Osteoblast (primary cell): ENCODE results near the gene FAM111B. TPM values are rescaled to one million over a fixed set of nuclear protein-coding genes. Genes with fewer than 3 reads are reported as not detected.

Source experiments
- DNase-seq: peaks from one replicate; pipeline ENCODE4 v3.0.0; 2011; ENCODE audit warnings: low spot score, mixed read lengths; ENCODE audit not compliant: insufficient read length; ENCODE audit errors: missing footprints
- H2AFZ ChIP-seq: 2 replicates; pipeline ENCODE4 v1.6.0; 2011; ENCODE audit warnings: mild to moderate bottlenecking, low read length
- H3K27ac ChIP-seq: 2 replicates; pipeline ENCODE4 v1.5.1; 2011; ENCODE audit warnings: mild to moderate bottlenecking, low read depth, low read length, moderate library complexity
- H3K27me3 ChIP-seq: 2 replicates; pipeline ENCODE4 v1.6.0; 2012; ENCODE audit warnings: mild to moderate bottlenecking, control low read depth, inconsistent platforms, low read length, moderate library complexity; ENCODE audit not compliant: insufficient read depth
- H3K36me3 ChIP-seq: 2 replicates; pipeline ENCODE4 v1.5.1; 2011; ENCODE audit warnings: mild to moderate bottlenecking, low read length, control low read depth, moderate library complexity; ENCODE audit not compliant: insufficient read depth
- H3K4me1 ChIP-seq: 2 replicates; pipeline ENCODE4 v1.5.1; 2011; ENCODE audit warnings: mild to moderate bottlenecking, low read length, control low read depth, moderate library complexity; ENCODE audit not compliant: insufficient read depth
- H3K4me2 ChIP-seq: 2 replicates; pipeline ENCODE4 v1.6.0; 2011; ENCODE audit warnings: mild to moderate bottlenecking, low read length; ENCODE audit not compliant: insufficient read depth
- H3K4me3 ChIP-seq: fragments of 200-600 bp; sonication (generic); 3 replicates; pipeline ENCODE4 v1.5.1; 2012; ENCODE audit warnings: mild to moderate bottlenecking, low read length, inconsistent platforms; ENCODE audit not compliant: insufficient read depth
- H3K79me2 ChIP-seq: 2 replicates; pipeline ENCODE4 v1.6.0; 2012; ENCODE audit warnings: mild to moderate bottlenecking, low read length, control low read depth, inconsistent platforms; ENCODE audit not compliant: insufficient read depth
- H3K9me3 ChIP-seq: 2 replicates; pipeline ENCODE4 v1.5.1; 2011; ENCODE audit warnings: low read depth, low read length, control low read depth
- H4K20me1 ChIP-seq: 2 replicates; pipeline ENCODE4 v1.6.0; 2012; ENCODE audit warnings: mild to moderate bottlenecking, low read length, control low read depth; ENCODE audit not compliant: insufficient read depth
- total RNA-seq: library from RNA; depleted of rRNA; stranded (reverse); fragments of >200 nt; gene quantifications from 2 replicates; pipeline ENCODE4 v1.2.3, GENCODE V29; 2012
- TF ChIP-seq, protein P1 (sequence below): IDR thresholded peaks from 2 replicates; pipeline ENCODE4 v1.5.1; 2011; ENCODE audit warnings: mild to moderate bottlenecking, low read depth, low read length, moderate library complexity; ENCODE audit errors: extremely low read depth

Gene FAM111B
- total RNA-seq, 1 donor: 0.72 TPM

DNA sequence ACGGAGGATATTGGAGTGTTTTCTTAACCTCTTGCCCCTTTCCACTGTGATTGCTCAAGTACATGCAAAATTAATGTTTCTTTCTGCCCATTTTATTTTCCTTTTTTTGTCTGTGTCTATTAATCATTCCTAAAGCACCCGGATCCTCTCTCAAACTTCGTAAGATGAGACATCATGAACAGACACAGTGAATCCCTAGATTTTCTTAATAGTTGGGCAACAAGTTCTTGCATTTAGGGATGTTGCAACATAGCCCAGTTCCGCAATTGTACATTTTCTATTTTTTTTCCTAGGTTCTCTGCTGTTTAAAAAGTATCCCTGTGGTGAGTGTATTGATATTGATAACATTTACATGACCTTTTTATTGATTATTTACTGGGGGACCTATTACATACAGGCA is 38.5 kb downstream of the FAM111B start:
- Histone ChIP-seq H3K4me1 (peaks cover 33% of the 10 kb centered on the region), H3K79me2 (peaks cover 18% of the 10 kb centered on the region), H4K20me1 (no peaks in the 10 kb centered on the region), H2AFZ (no peak overlapping the region), H3K9me3 (no peaks in the 10 kb centered on the region), H3K27ac (peak overlapping the region; percentile 85), H3K27me3 (no peaks in the 10 kb centered on the region), H3K4me3 (peak overlapping the region; percentile 98), H3K36me3 (peaks cover 6% of the 10 kb centered on the region), H3K4me2 (peak overlapping the region; percentile 99)
- DNase-seq: peak; percentile 71
- TF ChIP-seq, protein P1, sequence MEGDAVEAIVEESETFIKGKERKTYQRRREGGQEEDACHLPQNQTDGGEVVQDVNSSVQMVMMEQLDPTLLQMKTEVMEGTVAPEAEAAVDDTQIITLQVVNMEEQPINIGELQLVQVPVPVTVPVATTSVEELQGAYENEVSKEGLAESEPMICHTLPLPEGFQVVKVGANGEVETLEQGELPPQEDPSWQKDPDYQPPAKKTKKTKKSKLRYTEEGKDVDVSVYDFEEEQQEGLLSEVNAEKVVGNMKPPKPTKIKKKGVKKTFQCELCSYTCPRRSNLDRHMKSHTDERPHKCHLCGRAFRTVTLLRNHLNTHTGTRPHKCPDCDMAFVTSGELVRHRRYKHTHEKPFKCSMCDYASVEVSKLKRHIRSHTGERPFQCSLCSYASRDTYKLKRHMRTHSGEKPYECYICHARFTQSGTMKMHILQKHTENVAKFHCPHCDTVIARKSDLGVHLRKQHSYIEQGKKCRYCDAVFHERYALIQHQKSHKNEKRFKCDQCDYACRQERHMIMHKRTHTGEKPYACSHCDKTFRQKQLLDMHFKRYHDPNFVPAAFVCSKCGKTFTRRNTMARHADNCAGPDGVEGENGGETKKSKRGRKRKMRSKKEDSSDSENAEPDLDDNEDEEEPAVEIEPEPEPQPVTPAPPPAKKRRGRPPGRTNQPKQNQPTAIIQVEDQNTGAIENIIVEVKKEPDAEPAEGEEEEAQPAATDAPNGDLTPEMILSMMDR: no peak

DNA sequence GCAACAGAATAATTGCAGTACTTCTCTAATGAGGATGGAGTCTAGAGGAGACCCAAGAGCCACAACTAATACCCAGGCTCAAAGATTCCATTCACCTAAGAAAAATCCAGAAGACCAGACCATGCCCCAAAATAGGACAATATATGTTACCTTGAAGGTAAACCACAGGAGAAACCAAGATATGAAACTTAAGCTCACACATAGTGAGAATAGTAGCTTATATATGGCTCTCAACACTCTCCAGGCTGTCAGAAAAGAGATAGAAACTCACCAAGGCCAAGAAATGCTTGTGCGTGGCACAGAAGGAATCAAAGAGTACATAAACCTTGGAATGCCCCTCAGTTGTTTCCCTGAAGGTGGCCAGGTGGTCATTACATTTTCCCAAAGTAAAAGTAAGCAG is 44.7 kb downstream of the FAM111B start:
- TF ChIP-seq, protein P1: no peak
- Histone ChIP-seq H3K9me3 (no peaks in the 10 kb centered on the region), H2AFZ (no peak overlapping the region), H3K4me3 (no peak overlapping the region), H4K20me1 (no peaks in the 10 kb centered on the region), H3K27ac (no peak overlapping the region), H3K36me3 (peaks cover 19% of the 10 kb centered on the region), H3K79me2 (peaks cover 4% of the 10 kb centered on the region), H3K27me3 (no peaks in the 10 kb centered on the region), H3K4me2 (no peak overlapping the region), H3K4me1 (no peaks in the 10 kb centered on the region)
- DNase-seq: no peak

DNA sequence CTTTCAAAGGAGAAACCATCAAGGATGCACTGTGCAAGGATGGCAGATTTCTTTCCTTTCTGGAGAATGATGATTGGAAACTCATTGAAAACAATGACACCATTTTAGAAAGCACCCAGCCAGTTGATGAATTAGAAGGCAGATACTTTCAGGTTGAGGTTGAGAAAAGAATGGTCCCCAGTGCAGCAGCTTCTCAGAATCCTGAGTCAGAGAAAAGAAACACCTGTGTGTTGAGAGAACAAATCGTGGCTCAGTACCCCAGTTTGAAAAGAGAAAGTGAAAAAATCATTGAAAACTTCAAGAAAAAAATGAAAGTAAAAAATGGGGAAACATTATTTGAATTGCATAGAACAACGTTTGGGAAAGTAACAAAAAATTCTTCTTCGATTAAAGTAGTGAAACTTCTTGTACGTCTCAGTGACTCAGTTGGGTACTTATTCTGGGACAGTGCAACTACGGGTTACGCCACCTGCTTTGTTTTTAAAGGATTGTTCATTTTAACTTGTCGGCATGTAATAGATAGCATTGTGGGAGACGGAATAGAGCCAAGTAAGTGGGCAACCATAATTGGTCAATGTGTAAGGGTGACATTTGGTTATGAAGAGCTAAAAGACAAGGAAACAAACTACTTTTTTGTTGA is 45.4 kb downstream of the FAM111B start:
- TF ChIP-seq, protein P1: no peak
- Histone ChIP-seq H3K79me2 (no peaks in the 10 kb centered on the region), H3K4me3 (no peak overlapping the region), H4K20me1 (no peaks in the 10 kb centered on the region), H3K9me3 (no peaks in the 10 kb centered on the region), H3K27me3 (no peaks in the 10 kb centered on the region), H3K4me1 (no peaks in the 10 kb centered on the region), H2AFZ (no peak overlapping the region), H3K36me3 (peaks cover 19% of the 10 kb centered on the region), H3K27ac (no peak overlapping the region), H3K4me2 (no peak overlapping the region)
- DNase-seq: no peak

DNA sequence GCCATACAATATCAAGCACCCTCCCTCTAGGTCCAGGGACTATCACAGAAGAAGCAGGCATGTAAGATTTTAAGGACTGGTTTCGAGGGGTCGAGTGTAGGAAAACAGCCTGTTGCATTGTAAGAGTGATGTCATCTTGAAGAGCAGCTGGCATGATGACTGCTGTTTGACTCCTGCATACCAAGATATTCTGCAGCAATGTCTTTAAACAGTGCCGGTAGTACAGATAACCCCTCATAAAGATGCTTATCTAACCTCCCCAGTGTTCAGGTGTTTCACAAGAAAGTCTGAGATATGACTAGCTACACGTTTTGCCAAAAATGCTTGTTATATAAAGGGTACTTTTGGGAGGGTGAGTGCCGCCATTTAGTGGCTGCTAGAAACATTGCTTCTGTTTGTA is 47.6 kb downstream of the FAM111B start:
- Histone ChIP-seq H3K4me3 (no peak overlapping the region), H3K36me3 (peaks cover 13% of the 10 kb centered on the region), H3K27me3 (no peaks in the 10 kb centered on the region), H3K79me2 (no peaks in the 10 kb centered on the region), H3K27ac (no peak overlapping the region), H3K4me2 (no peak overlapping the region), H2AFZ (no peak overlapping the region), H3K9me3 (no peaks in the 10 kb centered on the region), H3K4me1 (peaks cover 2% of the 10 kb centered on the region), H4K20me1 (no peaks in the 10 kb centered on the region)
- no peak for DNase-seq
- TF ChIP-seq, protein P1: no peak
